SH-SY5Y (cell line): ENCODE results near the gene KCNIP4.

Experiments
- GATA2 ChIP-seq: IDR thresholded peaks from 2 replicates; pipeline ENCODE4 v1.6.1; 2011; ENCODE audit warnings: mild to moderate bottlenecking, low read depth, low read length
- GATA3 ChIP-seq: IDR thresholded peaks from 2 replicates; pipeline ENCODE4 v1.6.1; 2011; ENCODE audit warnings: low read depth, mild to moderate bottlenecking, low read length, moderate library complexity

- TF ChIP-seq GATA3 (no peak), GATA2 (no peak)
These were observed 26.9 kb downstream of the KCNIP4 start for GRCh38 chr4:21921526-21922180.
